ENCODE results near the gene TRMT10A. TPM values are rescaled to one million over a fixed set of nuclear protein-coding genes. Genes with fewer than 3 reads are reported as not detected.
A peak's percentile ranks its signal among the peaks of the same experiment; 100 is the strongest.

The TRMT10A gene
- total RNA-seq, 1 donor from 2014 or later, result 12.1 TPM

- Histone ChIP-seq H3K27me3 (ENCODE audit: control insufficient read depth, insufficient read depth, low read length) (no peaks in the 10 kb centered on the region), H3K36me3 (ENCODE audit: control insufficient read depth, insufficient read depth, low read length) (no peaks in the 10 kb centered on the region), H3K4me3 (ENCODE audit: low read depth, low read length) (no peak overlapping the region)
- no peak for TF ChIP-seq CTCF (IDR thresholded peaks at IDR 0.05; ENCODE audit: insufficient read depth, low read length, severe bottlenecking)
- DNase-seq (ENCODE audit: low read depth), result peak; percentile 14
- no peak for FAIRE-seq
These were observed 57.1 kb downstream of the TRMT10A start for GRCh38 chr4:99506781-99507180.

GRCh38 chr4:99504804-99505502, 58.9 kb downstream of the TRMT10A start:
- H3K36me3 ChIP-seq (ENCODE audit: control insufficient read depth, insufficient read depth, low read length), result no peaks in the 10 kb centered on the region
- peak; percentile 9 for DNase-seq (ENCODE audit: low read depth)
- FAIRE-seq, result no peak
- TF ChIP-seq CTCF (IDR thresholded peaks at IDR 0.05; ENCODE audit: insufficient read depth, low read length, severe bottlenecking), result no peak
- H3K27me3 ChIP-seq (ENCODE audit: control insufficient read depth, insufficient read depth, low read length), result no peaks in the 10 kb centered on the region
- H3K4me3 ChIP-seq (ENCODE audit: low read depth, low read length), result no peak overlapping the region

Other genes starting within 250 kb of the TRMT10A start
- gene ADH1B, start 242.6 kb downstream of the TRMT10A start, total RNA-seq, result 0.26 and 2.1 TPM in 2 replicates
- 0.26 TPM in 1 of 2 replicates, not detected in the other for gene ADH1C, start 211.3 kb downstream of the TRMT10A start, total RNA-seq
- gene ADH7, start 128.7 kb downstream of the TRMT10A start, total RNA-seq, result 8.4 and 31.2 TPM in 2 replicates
- not detected in 2 replicates for gene C4orf17, start 53.0 kb downstream of the TRMT10A start, total RNA-seq
- under 0.01 and 0.38 TPM in 2 replicates for gene MTTP, start 10.8 kb upstream of the TRMT10A start, total RNA-seq
- under 0.01 TPM in 2 replicates for gene C4orf54, start 93.8 kb upstream of the TRMT10A start, total RNA-seq

Data from bronchial epithelial cell (primary cell).